Measurements from ENCODE around the gene LRRC9.
"Not testable (repeated sequence)": the region's sequence is repeated elsewhere in the genome, so short reads cannot be mapped to it uniquely, and the experiment has no call there.

Gene LRRC9

GRCh38 chr14:59918824-59919569, 947 bp upstream of the LRRC9 start:
- peak overlapping the region; percentile 79 for H2AFZ ChIP-seq (ENCODE audit: low read depth, low read length)
- H3K9me3 ChIP-seq (ENCODE audit: low read length) = no peaks in the 10 kb centered on the region
- H3K27me3 ChIP-seq (ENCODE audit: insufficient read depth, low read length) = no peaks in the 10 kb centered on the region
- H3K36me3 ChIP-seq (ENCODE audit: insufficient read depth, low read length) = no peaks in the 10 kb centered on the region
- H3K4me1 ChIP-seq (ENCODE audit: insufficient read depth, low read length) = peaks cover 13% of the 10 kb centered on the region
- H3K4me3 ChIP-seq (ENCODE audit: low read length) = peak overlapping the region; percentile 71

- no peaks in the 10 kb centered on the region for H3K9me3 ChIP-seq (ENCODE audit: low read length)
- no peaks in the 10 kb centered on the region for H3K27me3 ChIP-seq (ENCODE audit: insufficient read depth, low read length)
- H3K4me3 ChIP-seq (ENCODE audit: low read length) = peak overlapping the region; percentile 71
- H3K36me3 ChIP-seq (ENCODE audit: insufficient read depth, low read length) = no peaks in the 10 kb centered on the region
- H3K4me1 ChIP-seq (ENCODE audit: insufficient read depth, low read length) = peaks cover 13% of the 10 kb centered on the region
- peak overlapping the region; percentile 79 for H2AFZ ChIP-seq (ENCODE audit: low read depth, low read length)
Observed at GRCh38 chr14:59920378-59920683, 387 bp downstream of the LRRC9 start.

- H3K27me3 ChIP-seq (ENCODE audit: insufficient read depth, low read length) = no peaks in the 10 kb centered on the region
- no peaks in the 10 kb centered on the region for H3K9me3 ChIP-seq (ENCODE audit: low read length)
- no peaks in the 10 kb centered on the region for H3K36me3 ChIP-seq (ENCODE audit: insufficient read depth, low read length)
- H3K4me3 ChIP-seq (ENCODE audit: low read length) = no peak overlapping the region
- H2AFZ ChIP-seq (ENCODE audit: low read depth, low read length) = no peak overlapping the region
- no peaks in the 10 kb centered on the region for H3K4me1 ChIP-seq (ENCODE audit: insufficient read depth, low read length)
Observed at GRCh38 chr14:59925797-59926196, 5.9 kb downstream of the LRRC9 start.

- no peaks in the 10 kb centered on the region for H3K27me3 ChIP-seq (ENCODE audit: insufficient read depth, low read length)
- no peaks in the 10 kb centered on the region for H3K36me3 ChIP-seq (ENCODE audit: insufficient read depth, low read length)
- H2AFZ ChIP-seq (ENCODE audit: low read depth, low read length) = no peak overlapping the region
- no peak overlapping the region for H3K4me3 ChIP-seq (ENCODE audit: low read length)
- H3K4me1 ChIP-seq (ENCODE audit: insufficient read depth, low read length) = no peaks in the 10 kb centered on the region
- no peaks in the 10 kb centered on the region for H3K9me3 ChIP-seq (ENCODE audit: low read length)
Observed at GRCh38 chr14:59926534-59926933, 6.6 kb downstream of the LRRC9 start.

- Histone ChIP-seq H3K4me3 (ENCODE audit: low read length) (no peak overlapping the region), H3K36me3 (ENCODE audit: insufficient read depth, low read length) (no peaks in the 10 kb centered on the region), H3K9me3 (ENCODE audit: low read length) (no peaks in the 10 kb centered on the region), H2AFZ (ENCODE audit: low read depth, low read length) (no peak overlapping the region), H3K27me3 (ENCODE audit: insufficient read depth, low read length) (no peaks in the 10 kb centered on the region), H3K4me1 (ENCODE audit: insufficient read depth, low read length) (no peaks in the 10 kb centered on the region)
Observed at GRCh38 chr14:59931237-59931636, 11.3 kb downstream of the LRRC9 start.

GRCh38 chr14:59936145-59936544, 16.2 kb downstream of the LRRC9 start:
- Histone ChIP-seq H3K9me3 (ENCODE audit: low read length) (no peaks in the 10 kb centered on the region), H3K27me3 (ENCODE audit: insufficient read depth, low read length) (no peaks in the 10 kb centered on the region), H3K36me3 (ENCODE audit: insufficient read depth, low read length) (no peaks in the 10 kb centered on the region), H3K4me3 (ENCODE audit: low read length) (no peak overlapping the region), H2AFZ (ENCODE audit: low read depth, low read length) (no peak overlapping the region), H3K4me1 (ENCODE audit: insufficient read depth, low read length) (no peaks in the 10 kb centered on the region)

- no peak overlapping the region for H3K4me3 ChIP-seq (ENCODE audit: low read length)
- no peaks in the 10 kb centered on the region for H3K27me3 ChIP-seq (ENCODE audit: insufficient read depth, low read length)
- no peaks in the 10 kb centered on the region for H3K36me3 ChIP-seq (ENCODE audit: insufficient read depth, low read length)
- H3K4me1 ChIP-seq (ENCODE audit: insufficient read depth, low read length) = no peaks in the 10 kb centered on the region
- H3K9me3 ChIP-seq (ENCODE audit: low read length) = peaks cover 3% of the 10 kb centered on the region
- no peak overlapping the region for H2AFZ ChIP-seq (ENCODE audit: low read depth, low read length)
Observed at GRCh38 chr14:59939828-59940227, 19.9 kb downstream of the LRRC9 start.

- not testable (repeated sequence) for H3K4me1 ChIP-seq (ENCODE audit: insufficient read depth, low read length); H2AFZ ChIP-seq (ENCODE audit: low read depth, low read length); H3K27me3 ChIP-seq (ENCODE audit: insufficient read depth, low read length); H3K9me3 ChIP-seq (ENCODE audit: low read length); H3K4me3 ChIP-seq (ENCODE audit: low read length); H3K36me3 ChIP-seq (ENCODE audit: insufficient read depth, low read length)
Observed at GRCh38 chr14:59942296-59942862, 22.4 kb downstream of the LRRC9 start.

GRCh38 chr14:59944909-59945308, 25.0 kb downstream of the LRRC9 start:
- Histone ChIP-seq H3K36me3 (ENCODE audit: insufficient read depth, low read length) (no peaks in the 10 kb centered on the region), H2AFZ (ENCODE audit: low read depth, low read length) (no peak overlapping the region), H3K4me3 (ENCODE audit: low read length) (no peak overlapping the region), H3K4me1 (ENCODE audit: insufficient read depth, low read length) (no peaks in the 10 kb centered on the region), H3K27me3 (ENCODE audit: insufficient read depth, low read length) (no peaks in the 10 kb centered on the region), H3K9me3 (ENCODE audit: low read length) (peaks cover 3% of the 10 kb centered on the region)

GRCh38 chr14:59952141-59952540, 32.2 kb downstream of the LRRC9 start:
- not testable (repeated sequence) for H3K36me3 ChIP-seq (ENCODE audit: insufficient read depth, low read length); H2AFZ ChIP-seq (ENCODE audit: low read depth, low read length); H3K9me3 ChIP-seq (ENCODE audit: low read length); H3K27me3 ChIP-seq (ENCODE audit: insufficient read depth, low read length); H3K4me1 ChIP-seq (ENCODE audit: insufficient read depth, low read length)
- H3K4me3 ChIP-seq (ENCODE audit: low read length) = peak overlapping the region; percentile 13

- H3K9me3 ChIP-seq (ENCODE audit: low read length); H3K36me3 ChIP-seq (ENCODE audit: insufficient read depth, low read length); H3K27me3 ChIP-seq (ENCODE audit: insufficient read depth, low read length); H2AFZ ChIP-seq (ENCODE audit: low read depth, low read length); H3K4me1 ChIP-seq (ENCODE audit: insufficient read depth, low read length); H3K4me3 ChIP-seq (ENCODE audit: low read length): not testable (repeated sequence)
Observed at GRCh38 chr14:59957890-59958289, 37.9 kb downstream of the LRRC9 start.

GRCh38 chr14:59959668-59960067, 39.7 kb downstream of the LRRC9 start:
- no peaks in the 10 kb centered on the region for H3K36me3 ChIP-seq (ENCODE audit: insufficient read depth, low read length)
- no peaks in the 10 kb centered on the region for H3K9me3 ChIP-seq (ENCODE audit: low read length)
- H3K4me1 ChIP-seq (ENCODE audit: insufficient read depth, low read length) = no peaks in the 10 kb centered on the region
- H2AFZ ChIP-seq (ENCODE audit: low read depth, low read length) = no peak overlapping the region
- no peaks in the 10 kb centered on the region for H3K27me3 ChIP-seq (ENCODE audit: insufficient read depth, low read length)
- H3K4me3 ChIP-seq (ENCODE audit: low read length) = no peak overlapping the region

GRCh38 chr14:59961518-59962062, 41.6 kb downstream of the LRRC9 start:
- H3K27me3 ChIP-seq (ENCODE audit: insufficient read depth, low read length) = no peaks in the 10 kb centered on the region
- no peaks in the 10 kb centered on the region for H3K36me3 ChIP-seq (ENCODE audit: insufficient read depth, low read length)
- no peak overlapping the region for H3K4me3 ChIP-seq (ENCODE audit: low read length)
- no peaks in the 10 kb centered on the region for H3K9me3 ChIP-seq (ENCODE audit: low read length)
- H2AFZ ChIP-seq (ENCODE audit: low read depth, low read length) = no peak overlapping the region
- no peaks in the 10 kb centered on the region for H3K4me1 ChIP-seq (ENCODE audit: insufficient read depth, low read length)

Measured in neuron (in vitro differentiated cells).